Hepatocyte (in vitro differentiated cells): ENCODE measurements around the gene NKD1.

Source experiments
- CTCF ChIP-seq: fragments of 200-600 bp; sonication (generic); IDR thresholded peaks from 2 replicates; pipeline ENCODE4 v1.5.1; 2016; ENCODE audit warnings: antibody characterized with exemption, mild to moderate bottlenecking; ENCODE audit not compliant: poor library complexity
- EZH2phosphoT487 ChIP-seq: fragments of 200-600 bp; sonication (generic); IDR thresholded peaks from one replicate; pipeline ENCODE4 v1.6.1; 2018; ENCODE audit warnings: antibody characterized with exemption, mild to moderate bottlenecking, low read depth, moderate library complexity; ENCODE audit not compliant: unreplicated experiment, severe bottlenecking

GRCh38 chr16:50684823-50685461 is 136.7 kb downstream of the NKD1 start:
- TF ChIP-seq CTCF (no peak), EZH2phosphoT487 (no peak)
